NCI-H2227 treated with DMSO at 0.1 percent for 48 hours (cell line): ENCODE measurements around the gene GON4L.
"Not testable (repeated sequence)": the region's sequence is repeated elsewhere in the genome, so short reads cannot be mapped to it uniquely, and the experiment has no call there.

Experiments
- DNase-seq: peaks from one replicate; lab custom pipeline; 2025; lab: John Stamatoyannopoulos, UW

GON4L gene, protein sequence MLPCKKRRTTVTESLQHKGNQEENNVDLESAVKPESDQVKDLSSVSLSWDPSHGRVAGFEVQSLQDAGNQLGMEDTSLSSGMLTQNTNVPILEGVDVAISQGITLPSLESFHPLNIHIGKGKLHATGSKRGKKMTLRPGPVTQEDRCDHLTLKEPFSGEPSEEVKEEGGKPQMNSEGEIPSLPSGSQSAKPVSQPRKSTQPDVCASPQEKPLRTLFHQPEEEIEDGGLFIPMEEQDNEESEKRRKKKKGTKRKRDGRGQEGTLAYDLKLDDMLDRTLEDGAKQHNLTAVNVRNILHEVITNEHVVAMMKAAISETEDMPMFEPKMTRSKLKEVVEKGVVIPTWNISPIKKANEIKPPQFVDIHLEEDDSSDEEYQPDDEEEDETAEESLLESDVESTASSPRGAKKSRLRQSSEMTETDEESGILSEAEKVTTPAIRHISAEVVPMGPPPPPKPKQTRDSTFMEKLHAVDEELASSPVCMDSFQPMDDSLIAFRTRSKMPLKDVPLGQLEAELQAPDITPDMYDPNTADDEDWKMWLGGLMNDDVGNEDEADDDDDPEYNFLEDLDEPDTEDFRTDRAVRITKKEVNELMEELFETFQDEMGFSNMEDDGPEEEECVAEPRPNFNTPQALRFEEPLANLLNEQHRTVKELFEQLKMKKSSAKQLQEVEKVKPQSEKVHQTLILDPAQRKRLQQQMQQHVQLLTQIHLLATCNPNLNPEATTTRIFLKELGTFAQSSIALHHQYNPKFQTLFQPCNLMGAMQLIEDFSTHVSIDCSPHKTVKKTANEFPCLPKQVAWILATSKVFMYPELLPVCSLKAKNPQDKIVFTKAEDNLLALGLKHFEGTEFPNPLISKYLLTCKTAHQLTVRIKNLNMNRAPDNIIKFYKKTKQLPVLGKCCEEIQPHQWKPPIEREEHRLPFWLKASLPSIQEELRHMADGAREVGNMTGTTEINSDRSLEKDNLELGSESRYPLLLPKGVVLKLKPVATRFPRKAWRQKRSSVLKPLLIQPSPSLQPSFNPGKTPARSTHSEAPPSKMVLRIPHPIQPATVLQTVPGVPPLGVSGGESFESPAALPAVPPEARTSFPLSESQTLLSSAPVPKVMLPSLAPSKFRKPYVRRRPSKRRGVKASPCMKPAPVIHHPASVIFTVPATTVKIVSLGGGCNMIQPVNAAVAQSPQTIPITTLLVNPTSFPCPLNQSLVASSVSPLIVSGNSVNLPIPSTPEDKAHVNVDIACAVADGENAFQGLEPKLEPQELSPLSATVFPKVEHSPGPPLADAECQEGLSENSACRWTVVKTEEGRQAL (N-terminal part only)

DNA sequence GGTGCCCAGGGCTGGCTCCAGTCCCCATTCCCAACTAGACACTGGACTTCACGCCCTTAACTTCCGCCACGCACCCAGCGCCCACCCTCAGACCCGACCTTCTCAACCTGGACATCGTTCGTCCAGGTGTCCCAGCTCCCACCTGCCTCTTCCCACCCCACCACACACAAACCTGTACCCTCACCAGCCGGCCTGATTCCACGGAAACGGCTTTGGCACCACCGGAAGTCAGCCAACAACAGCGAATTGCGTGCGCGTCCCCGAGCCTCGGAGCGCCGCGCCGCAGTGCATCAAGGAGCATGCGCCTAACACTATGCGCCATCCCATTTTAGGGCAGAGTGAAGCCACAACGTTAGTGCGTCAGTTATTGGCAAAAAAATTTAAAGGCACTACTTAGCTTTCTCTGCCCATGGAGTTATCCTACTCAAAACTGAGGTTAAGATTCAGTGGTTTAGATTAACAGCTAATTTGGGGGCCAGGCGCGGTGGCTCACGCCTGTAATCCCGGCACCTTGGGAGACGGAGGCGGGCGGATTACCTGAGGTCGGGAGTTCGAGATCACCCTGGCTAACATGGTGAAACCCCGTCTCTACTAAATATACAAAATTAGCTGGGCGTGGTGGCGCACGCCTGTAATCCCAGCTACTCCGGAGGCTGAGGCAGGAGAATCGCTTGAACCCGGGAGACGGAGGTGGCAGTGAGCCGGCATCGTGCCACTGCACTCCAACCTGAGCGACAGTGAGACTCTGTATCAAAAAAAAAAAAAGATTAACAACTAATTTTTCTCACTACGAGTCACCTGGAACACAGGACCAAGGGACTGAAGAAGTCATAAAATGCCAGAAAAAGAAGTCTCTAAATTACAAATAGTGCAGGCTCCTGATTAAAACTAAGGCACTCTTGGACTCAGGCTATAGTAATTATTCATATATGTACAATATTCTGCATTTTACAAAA lies at the start of gene GON4L:
Gene GON4L, minus strand, starts transcription at position 240 of the 956 bp plus-strand sequence. CDS start 3,434 bp downstream, outside the sequence.
- peak; percentile 88 for DNase-seq

DNA sequence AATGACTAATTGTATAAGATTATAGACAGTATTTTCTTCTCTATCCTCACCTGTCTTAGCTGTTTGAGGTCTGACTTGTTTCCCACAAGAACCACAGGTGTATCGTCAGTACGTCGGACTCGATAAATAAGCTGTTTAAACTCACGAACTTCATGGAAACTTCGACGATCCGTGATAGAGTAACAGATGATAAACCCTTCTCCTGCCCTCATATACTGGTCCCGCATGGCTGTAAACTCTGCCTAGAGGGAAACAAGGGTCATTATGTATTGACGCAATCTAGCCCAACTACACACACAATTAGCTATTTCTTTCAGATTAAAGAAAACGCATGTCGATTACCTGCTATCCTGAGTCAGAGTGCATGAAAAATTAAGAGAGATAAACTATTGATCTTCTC lies 47.2 kb upstream of the GON4L start:
- no peak for DNase-seq

DNA sequence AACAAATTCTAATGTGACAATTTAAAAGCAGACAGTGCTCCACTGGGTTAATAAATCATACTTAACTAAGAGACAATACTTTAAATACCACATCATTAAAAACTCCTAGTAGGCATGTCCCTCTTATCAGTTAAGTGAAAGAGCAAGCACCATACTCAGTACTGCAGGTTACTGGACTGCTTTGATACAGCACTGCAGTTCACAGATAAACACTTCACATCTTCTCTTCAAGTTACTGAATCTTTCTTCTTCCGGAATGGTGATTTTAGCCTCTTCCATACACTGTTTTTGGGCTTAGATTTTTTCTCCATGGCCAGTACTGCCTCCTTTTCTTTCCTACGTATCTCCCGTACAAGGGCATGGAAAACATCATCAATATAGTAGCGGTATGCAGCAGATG lies 43.1 kb upstream of the GON4L start:
- no peak for DNase-seq

DNA sequence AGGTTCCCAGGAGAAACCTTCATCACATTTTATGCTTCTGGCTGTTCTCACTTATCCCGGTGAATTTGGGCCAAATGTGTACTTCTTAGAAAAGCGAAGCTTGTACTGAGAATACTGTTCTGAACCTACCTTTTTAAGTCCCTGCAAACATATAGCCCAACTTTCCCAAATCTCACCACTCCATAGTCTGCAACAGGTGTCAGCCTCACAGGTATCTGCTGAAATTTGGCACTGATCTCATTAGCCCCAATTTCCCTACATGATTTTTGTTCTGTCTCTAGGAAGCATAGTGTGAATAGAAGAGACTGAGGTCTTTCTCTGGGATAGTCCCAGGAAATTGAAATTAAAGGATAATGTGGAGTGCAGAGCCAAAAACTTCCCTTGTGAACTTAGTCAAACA lies 42.7 kb upstream of the GON4L start:
- no peak for DNase-seq

DNA sequence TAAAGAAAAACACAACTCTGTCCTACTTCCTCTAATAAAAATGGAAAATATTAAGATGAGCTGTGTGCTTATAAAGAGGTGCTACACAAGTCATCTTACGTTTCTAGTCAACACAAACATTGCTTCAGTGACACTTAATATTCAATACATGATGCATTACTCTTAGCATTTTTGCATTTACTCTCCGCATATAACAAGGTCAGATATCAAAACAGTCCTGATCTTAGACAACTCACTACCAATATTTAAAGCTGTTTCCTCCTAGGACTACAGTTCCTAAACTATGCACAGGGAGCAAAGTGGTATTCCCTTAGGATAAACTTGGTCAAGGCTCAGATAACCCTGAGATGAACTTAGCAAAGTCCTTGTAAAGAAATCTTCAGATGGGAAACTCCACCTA lies 41.9 kb upstream of the GON4L start:
- DNase-seq, result no peak

DNA sequence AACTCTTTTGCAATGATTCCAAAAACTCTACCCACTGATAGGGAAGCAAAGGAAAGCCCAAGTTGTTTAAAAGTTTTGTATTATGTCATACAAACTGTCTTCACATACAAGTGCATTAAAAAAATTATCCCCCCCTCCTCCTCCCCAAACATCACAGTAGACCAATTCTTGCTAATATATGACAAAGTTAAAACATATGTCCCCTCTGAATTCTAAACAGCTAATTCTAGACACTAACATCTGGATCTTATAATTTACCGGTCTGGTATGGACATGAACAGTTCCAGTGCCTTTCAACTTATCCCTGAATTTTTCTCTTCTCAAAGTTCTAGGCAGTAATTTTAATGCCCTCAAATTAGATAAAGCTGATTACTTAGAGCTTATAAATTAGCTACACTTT lies 40.7 kb upstream of the GON4L start:
- no peak for DNase-seq

DNA sequence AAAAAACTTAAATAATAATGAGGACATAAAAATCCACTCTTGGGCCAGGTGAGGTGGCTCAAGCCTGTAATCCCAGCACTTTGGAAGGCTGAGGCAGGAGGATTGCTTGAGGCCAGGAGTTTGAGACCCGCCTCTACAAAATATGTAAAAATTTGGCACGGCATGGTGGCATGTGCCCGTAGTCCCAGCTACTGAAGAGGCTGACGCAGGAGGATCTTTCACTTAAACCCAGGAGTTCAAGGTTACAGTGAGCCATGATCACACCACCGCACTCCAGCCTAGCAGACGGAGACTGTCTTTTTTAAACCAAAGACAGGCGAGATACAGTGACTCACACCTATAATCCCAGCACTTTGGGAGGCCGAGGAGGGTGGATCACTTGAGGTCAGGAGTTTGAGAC lies 39.5 kb upstream of the GON4L start:
- DNase-seq, result not testable (repeated sequence)

DNA sequence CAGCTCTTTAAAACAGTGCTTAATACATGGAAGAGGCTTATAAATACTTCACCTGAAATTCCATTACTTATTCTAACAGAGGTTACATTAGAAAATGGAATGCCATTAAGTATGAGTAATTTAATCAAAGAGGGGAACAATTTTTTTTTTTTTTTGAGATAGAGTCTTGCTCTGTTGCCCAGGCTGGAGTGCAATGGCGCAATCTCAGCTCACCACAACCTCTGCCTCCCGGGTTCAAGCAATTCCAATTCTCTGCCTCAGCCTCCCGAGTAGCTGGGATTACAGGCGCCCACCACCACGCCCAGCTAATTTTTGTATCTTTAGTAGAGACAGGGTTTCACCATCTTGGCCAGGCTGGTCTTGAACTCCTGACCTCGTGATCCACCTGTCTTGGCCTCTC lies 38.6 kb upstream of the GON4L start:
- not testable (repeated sequence) for DNase-seq

DNA sequence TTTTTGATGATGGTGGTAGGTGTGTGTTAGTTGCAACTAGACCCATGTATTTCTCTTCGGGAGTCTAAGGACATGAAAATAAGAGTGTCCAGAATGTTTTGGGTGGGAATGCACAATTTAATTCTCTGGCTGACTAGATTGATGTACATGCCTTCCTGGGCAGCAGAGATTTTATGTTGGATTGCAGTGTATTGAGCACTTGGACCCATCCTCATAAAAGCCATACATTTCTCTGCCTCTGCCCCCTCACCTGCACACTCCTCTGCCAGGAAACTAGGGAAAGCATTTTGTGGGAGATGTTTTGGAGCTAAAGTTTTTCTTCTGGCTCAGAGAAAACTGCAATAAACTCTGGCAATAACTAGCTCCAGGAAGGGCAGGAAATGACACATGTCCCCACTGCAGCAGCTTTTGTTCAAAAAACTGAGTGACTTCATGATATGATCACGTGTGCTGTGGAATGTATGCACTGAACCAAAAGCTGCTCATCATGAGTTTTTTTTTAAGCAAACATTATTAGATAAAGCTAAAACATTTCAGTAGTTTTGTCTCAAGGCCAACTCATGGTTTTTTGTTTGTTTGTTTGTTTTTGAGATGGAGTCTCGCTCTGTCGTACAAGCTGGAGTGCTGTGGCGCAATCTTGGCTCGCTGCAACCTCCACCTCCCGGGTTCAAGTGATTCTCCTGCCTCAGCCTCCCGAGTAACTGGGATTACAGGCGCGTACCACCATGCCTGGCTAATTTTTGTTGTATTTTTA lies 36.6 kb upstream of the GON4L start:
- no peak for DNase-seq

DNA sequence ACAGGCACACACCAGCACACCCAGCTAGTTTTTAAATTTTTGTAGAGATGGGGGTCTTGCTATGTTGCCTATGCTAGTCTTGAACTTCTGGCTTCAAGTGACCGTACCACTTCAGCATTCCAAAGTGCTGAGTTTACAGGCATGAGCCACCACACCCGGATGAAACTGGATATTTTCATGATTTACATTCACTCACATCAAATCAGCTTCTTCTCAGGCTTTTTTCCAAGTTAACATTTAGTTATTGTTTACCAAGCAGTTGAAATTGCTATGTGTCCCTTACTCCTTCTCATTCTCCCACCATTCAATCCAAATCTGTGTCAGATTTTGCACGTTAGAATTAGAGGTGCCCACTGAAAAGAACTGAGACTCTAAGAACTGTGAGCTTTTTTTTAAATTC lies 35.8 kb upstream of the GON4L start:
- no peak for DNase-seq

DNA sequence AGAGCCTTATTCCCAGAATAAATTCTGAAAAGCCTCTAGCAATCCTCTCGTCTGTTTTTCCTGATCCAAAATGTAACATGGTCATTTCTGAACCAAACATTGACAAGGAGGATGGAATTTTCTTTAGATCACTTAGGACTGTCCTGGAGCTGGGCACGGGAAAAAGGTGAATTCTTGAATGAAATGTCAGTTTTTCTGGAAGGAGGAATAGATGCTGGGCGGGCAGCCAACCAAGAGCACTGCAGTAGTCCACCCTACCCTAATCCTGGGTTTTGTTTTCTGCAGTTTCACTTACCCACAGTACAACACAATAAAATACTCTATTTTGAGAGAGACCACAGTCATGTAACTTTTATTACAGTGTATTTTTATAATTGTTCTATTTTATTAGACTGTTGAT lies 33.2 kb upstream of the GON4L start:
- DNase-seq, result no peak

DNA sequence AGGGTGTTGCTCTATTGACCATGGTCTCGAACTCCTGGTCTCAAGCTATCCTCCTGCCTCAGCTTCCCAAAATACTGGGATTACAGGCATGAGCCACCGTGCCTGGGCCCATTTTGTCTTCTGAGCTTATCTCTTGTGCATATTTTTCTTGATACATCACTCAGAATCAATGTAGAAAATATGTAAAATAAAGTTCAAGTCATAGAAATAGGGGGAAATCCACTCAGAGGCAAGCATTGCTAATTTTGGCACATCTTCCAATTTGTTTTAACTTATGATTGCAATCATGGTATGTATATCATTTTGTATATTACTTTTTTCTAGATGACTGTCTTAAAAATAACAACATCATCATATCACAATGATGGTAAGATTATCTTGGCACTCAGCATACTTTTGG lies 32.6 kb upstream of the GON4L start:
- DNase-seq, result no peak

DNA sequence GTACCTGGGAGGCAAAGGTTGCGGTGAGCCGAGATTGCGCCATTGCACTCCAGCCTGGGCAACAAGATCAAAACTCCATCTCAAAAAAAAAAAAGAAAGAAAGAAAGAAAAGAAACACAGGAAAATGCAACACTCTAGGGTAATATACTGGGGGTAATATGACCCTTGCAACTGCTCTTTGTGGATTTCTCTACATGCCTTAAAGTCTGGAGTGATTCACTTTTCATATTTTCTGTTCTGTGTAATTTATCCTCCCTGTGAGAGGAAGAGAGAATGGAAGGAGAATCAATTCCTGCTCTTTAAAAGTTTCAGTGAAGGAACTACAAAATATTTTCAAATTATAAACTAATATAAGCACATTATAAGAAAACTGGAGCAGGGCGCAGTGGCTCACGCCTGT lies 31.5 kb upstream of the GON4L start:
- no peak for DNase-seq

DNA sequence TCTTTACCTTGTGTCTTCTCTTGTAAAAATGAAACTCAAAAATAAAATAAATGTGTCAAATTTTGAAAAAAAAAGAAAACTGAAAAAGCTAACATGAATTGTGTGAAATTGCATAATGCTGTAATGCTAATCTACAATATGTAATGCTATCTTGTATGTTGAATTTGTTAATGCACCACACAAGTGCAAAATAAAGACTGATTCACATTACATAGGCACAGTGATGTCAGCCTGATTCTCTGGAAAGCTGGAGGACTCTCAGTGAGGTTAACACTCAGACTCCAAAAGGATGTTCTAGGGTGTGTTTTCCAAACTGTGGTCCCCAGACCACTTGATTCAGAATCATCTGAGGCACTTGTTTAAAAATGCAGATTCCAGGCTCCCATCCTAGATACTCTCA lies 28.0 kb upstream of the GON4L start:
- DNase-seq, result no peak

DNA sequence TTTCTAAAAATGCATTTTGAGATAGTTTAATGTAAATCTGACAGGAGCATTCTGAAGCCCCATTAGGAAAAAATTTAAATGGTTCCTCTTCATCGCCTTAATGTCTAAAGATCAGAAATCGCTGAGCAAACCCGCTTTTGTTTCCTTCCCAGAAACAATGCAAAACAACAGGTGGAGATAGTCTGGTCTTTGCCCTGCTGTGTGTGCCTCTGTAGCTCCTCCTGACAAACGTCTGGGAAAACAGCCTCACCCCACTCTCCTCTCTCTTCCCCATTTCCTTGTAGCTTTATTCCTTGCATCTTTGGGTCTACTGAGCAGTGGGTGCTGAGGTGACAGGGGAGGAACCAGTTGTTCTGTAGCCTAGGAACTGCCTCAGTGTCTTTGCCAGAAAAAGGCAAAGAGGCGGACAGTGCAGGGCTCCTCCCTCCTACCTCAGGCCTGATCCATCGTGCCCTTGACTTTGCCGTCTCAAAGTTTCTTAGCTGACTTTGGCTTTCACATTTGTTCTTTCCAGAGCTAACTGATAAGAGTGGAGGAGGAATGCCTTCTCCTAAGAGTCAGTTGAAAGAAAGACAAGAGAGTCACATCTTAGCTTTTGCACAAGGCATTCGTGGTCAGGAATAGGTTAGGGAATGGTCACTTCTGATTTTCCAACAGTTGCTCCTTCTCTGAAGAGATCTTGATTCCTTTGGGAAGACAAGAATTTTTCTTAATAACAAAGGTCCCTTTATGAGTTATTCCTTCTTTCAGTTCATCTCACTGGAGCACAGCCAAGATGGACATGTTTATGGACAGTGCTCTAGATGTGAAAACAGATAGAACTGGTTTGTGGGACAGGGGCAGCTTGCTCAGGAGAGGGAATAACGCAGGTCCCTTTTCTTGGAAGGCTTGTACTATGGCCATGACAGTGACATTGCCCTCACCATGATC lies 27.3 kb upstream of the GON4L start:
- DNase-seq, result no peak

DNA sequence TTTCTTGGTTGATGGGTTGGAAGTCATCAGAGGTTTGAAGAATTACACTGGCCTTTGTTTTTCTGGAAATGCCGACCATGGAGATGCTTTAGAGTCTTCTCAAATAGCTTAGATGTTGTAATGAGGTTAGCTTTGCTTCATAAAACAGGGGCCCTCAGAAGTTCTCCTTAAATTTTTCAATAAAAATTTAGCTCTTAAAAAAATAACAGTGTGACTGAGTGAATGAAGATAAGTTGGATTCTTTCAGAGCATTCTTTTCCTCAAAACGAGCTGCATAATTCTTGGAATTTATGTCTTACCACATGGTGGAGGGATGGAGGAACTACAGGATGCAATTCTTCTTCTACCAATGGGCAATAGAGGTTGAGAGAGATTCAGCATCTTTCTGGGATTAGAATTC lies 25.8 kb upstream of the GON4L start:
- DNase-seq, result no peak

DNA sequence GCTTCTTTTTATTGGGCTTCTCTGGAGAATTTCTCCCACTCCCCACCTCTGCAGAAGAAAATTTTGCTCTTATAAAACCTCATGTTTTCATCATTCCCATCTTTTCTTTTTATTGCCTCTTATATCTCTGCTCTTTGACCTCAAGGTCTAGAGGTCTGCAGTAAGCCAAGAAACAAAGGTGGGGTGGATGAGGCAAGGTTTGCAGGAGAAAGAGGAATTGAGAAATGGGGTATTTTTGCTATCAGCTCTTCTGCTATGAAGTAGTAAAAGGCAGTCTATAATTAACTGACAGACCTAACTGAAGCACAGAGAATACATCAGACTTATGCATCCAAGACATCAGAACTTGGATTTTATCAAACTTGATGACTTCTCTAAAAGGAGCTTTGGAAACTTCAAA lies 25.2 kb upstream of the GON4L start:
- no peak for DNase-seq

DNA sequence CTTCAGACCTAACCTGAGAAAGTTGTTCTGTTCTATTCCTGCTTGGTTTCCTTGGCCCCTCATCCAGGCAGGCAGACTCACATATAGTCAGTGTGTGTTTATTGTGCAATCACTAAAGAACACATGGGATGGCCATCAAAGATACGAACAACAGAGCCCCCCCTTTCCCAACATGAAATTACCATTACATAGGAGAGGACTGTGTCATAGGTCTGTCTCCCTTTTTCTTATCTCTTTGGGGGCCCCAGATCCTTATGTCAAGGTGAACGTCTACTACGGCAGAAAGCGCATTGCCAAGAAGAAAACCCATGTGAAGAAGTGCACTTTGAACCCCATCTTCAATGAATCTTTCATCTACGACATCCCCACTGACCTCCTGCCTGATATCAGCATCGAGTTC lies 23.9 kb upstream of the GON4L start:
- DNase-seq, result no peak

DNA sequence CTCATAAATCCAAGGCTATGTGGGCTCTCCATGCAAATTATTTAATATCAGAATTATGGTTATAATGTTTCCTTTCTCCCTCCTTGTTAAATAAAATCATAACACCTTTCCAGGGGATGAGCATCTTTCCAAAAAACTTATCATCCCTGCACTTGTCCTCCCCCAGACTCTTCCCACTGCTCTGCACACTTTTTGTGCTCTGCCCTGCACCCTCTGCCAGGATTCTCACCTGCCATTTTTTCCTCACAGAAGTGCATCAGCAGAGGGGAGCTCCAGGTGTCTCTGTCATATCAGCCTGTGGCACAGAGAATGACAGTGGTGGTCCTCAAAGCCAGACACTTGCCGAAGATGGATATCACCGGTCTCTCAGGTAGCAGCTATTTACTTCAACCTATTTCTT lies 23.2 kb upstream of the GON4L start:
- DNase-seq, result no peak
